H1 (cell line): ENCODE results near the gene LIFR. TPM values are rescaled to one million over a fixed set of nuclear protein-coding genes. Genes with fewer than 3 reads are reported as not detected.

Experiments used
- RXRA ChIP-seq: IDR thresholded peaks from 2 replicates; pipeline ENCODE4 v1.6.1; 2011; ENCODE audit warnings: low read depth, mild to moderate bottlenecking, low read length, moderate library complexity; ENCODE audit not compliant: insufficient read depth
- SIN3A ChIP-seq, 2 experiments: IDR thresholded peaks in 1 of 2; conservative IDR thresholded peaks in 1 of 2; 2 replicates each; pipeline ENCODE4 v1.6.1; 2011 to 2012; ENCODE audit warnings: low read length in 2 of 2, improper control_type of control experiment in 1 of 2, low read depth in 1 of 2, mild to moderate bottlenecking in 1 of 2
- polyA plus RNA-seq, 7 experiments: library from polyadenylated mRNA; depleted of rRNA in 3 of 7; stranded (reverse) in 5 of 7; unstranded in 2 of 7; fragments of >200 nt in 5 of 7; fragments of 200-250 nt in 2 of 7; gene quantifications; 1 replicate in 5 of 7; 2 replicates in 1 of 7; 4 replicates in 1 of 7; pipeline versions ENCODE4 v1.2.1 to v1.2.3, GENCODE V29; 2011 to 2013; ENCODE audit warnings: missing spikeins in 2 of 7, mixed read lengths in 2 of 7
- total RNA-seq: library from RNA; stranded (reverse); fragmentation: NEBNext Ultra II Directional; extraction: Animal tissue kit (Norgen Biotek cat#: 25700); gene quantifications from 2 replicates; pipeline ENCODE4 v1.2.1, GENCODE V29; 2021
- TF ChIP-seq, protein P1 (sequence below): IDR thresholded peaks from 2 replicates; pipeline ENCODE4 v1.6.1; 2011; ENCODE audit warnings: low read depth, mild to moderate bottlenecking, low read length; ENCODE audit not compliant: insufficient read depth

LIFR gene
- total and polyA plus RNA-seq, 2 of the 8 experiments (the other 6 are each of a cell fraction or from before 2014, with no cell fraction given): 2.0 to 18.9 TPM

- TF ChIP-seq SIN3A (conservative IDR thresholded peaks at IDR 0.05 in 1 of 2, IDR thresholded peaks at IDR 0.05 in 1 of 2; ENCODE audit: low read depth in 1 of 2, low read length in 2 of 2) (no peak), RXRA (no peak)
- TF ChIP-seq, protein P1, sequence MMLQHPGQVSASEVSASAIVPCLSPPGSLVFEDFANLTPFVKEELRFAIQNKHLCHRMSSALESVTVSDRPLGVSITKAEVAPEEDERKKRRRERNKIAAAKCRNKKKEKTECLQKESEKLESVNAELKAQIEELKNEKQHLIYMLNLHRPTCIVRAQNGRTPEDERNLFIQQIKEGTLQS: no peak
These were observed 3.4 kb downstream of the LIFR start (continued) for GRCh38 chr5:38553001-38553521.
